Mammary epithelial cell (primary cell): ENCODE results near the gene MAPK14.

Source experiments
- CTCF ChIP-seq, 2 donors: IDR thresholded peaks in 1 of 2; conservative IDR thresholded peaks in 1 of 2; 2 replicates each; pipeline ENCODE4 v1.5.1; 2011 to 2012; ENCODE audit warnings: inconsistent platforms in 2 of 2, low read length in 2 of 2, mild to moderate bottlenecking in 2 of 2, control low read depth in 1 of 2, low read depth in 1 of 2; ENCODE audit not compliant: insufficient read depth in 1 of 2; ENCODE audit errors: extremely low read depth in 1 of 2
- EZH2 ChIP-seq: IDR thresholded peaks from 2 replicates; pipeline ENCODE4 v1.6.1; 2012; ENCODE audit warnings: low read length, inconsistent platforms, borderline replicate concordance

- TF ChIP-seq CTCF (conservative IDR thresholded peaks at IDR 0.05 in 1 of 2, IDR thresholded peaks at IDR 0.05 in 1 of 2; ENCODE audit: extremely low read depth in 1 of 2, insufficient read depth in 1 of 2, low read depth in 1 of 2, low read length in 2 of 2) (no peak), EZH2 (no peak)
Observed at GRCh38 chr6:36125575-36125974, 98.0 kb downstream of the MAPK14 start.
